Lower leg skin (tissue), 4 donors: ENCODE data around the gene NLN. TPM values are rescaled to one million over a fixed set of nuclear protein-coding genes. Genes with fewer than 3 reads are reported as not detected.
"Not testable (repeated sequence)": the region's sequence is repeated elsewhere in the genome, so short reads cannot be mapped to it uniquely, and the experiment has no call there.

ENCODE experiments used
- DNase-seq, 2 donors: peaks; one replicate each; pipeline ENCODE4 v3.0.0-alpha.2; 2019; ENCODE audit warnings: low spot score in 2 of 2
- H3K4me3 ChIP-seq: fragments of 200-600 bp; sonication (generic); 2 replicates; pipeline ENCODE4 v1.5.1; 2017; ENCODE audit warnings: mild to moderate bottlenecking, low read depth; ENCODE audit not compliant: poor library complexity, severe bottlenecking
- CTCF ChIP-seq, 3 donors: fragments of 450-650 bp; IDR thresholded peaks; one replicate each; pipeline ENCODE4 v1.5.1; 2016; ENCODE audit warnings: antibody characterized with exemption in 3 of 3, mild to moderate bottlenecking in 3 of 3, moderate library complexity in 2 of 3
- POLR2A ChIP-seq, 2 donors: fragments of 450-650 bp; IDR thresholded peaks; one replicate each; pipeline ENCODE4 v1.6.1; 2016 to 2017; ENCODE audit warnings: antibody characterized with exemption in 2 of 2, mild to moderate bottlenecking in 1 of 2, moderate library complexity in 1 of 2
- WGBS, 2 donors: methylation state at CpG; one replicate each; pipeline ENCODE4 v1.1.5; 2018; 5-methylcytosine and 5-hydroxymethylcytosine counted together
- intact Hi-C: fragments of 100-400 bp; cut with DNase I; formaldehyde crosslinking; loops from one replicate; pipeline ENCODE4 v1.15.0; 2023; ENCODE audit warnings: low total_unique reads
- total RNA-seq, 4 donors: library from RNA; depleted of rRNA; stranded (reverse); fragments of >200 nt; gene quantifications; one replicate each; pipeline ENCODE4 v1.1.0, GENCODE V29; 2016

Gene NLN
- total RNA-seq, 4 donors from 2014 or later = 14.0 to 18.8 (median 16.4) TPM

GRCh38 chr5:65832603-65833228, 110.7 kb downstream of the NLN start:
- WGBS, 2 donors = 40 to 48% methylated on average over 2 of the region's 2 CpGs

GRCh38 chr5:65833780-65834179, 111.8 kb downstream of the NLN start:
- WGBS, 2 donors = 78 to 87% methylated on average over 5 of the region's 5 CpGs
- no peak overlapping the region for H3K4me3 ChIP-seq

More at GRCh38 chr5:65832603-65833228, 110.7 kb downstream of the NLN start:
- DNase-seq = no peak
- no peak for TF ChIP-seq CTCF (IDR thresholded peaks at IDR 0.05)
- TF ChIP-seq POLR2A (IDR thresholded peaks at IDR 0.05) = no peak
- intact Hi-C loops = no loop called here
- H3K4me3 ChIP-seq = no peak overlapping the region

GRCh38 chr5:65834306-65834705, 112.3 kb downstream of the NLN start:
- intact Hi-C loops = no loop called here
- WGBS, 2 donors = 94 to 100% methylated on average over 1 of the region's 1 CpG
- DNase-seq = no peak
- no peak overlapping the region for H3K4me3 ChIP-seq
- TF ChIP-seq CTCF (IDR thresholded peaks at IDR 0.05) (no peak), POLR2A (IDR thresholded peaks at IDR 0.05) (no peak)

More at GRCh38 chr5:65833780-65834179, 111.8 kb downstream of the NLN start:
- intact Hi-C loops = no loop called here
- TF ChIP-seq CTCF (IDR thresholded peaks at IDR 0.05) (no peak), POLR2A (IDR thresholded peaks at IDR 0.05) (no peak)
- DNase-seq = no peak

GRCh38 chr5:65835191-65835590, 113.2 kb downstream of the NLN start:
- TF ChIP-seq CTCF (IDR thresholded peaks at IDR 0.05) (no peak), POLR2A (IDR thresholded peaks at IDR 0.05) (no peak)
- H3K4me3 ChIP-seq = no peak overlapping the region
- WGBS, 2 donors = 84 to 89% methylated on average over 2 of the region's 2 CpGs
- intact Hi-C loops = no loop called here
- no peak for DNase-seq

GRCh38 chr5:65837139-65837538, 115.1 kb downstream of the NLN start:
- no peak for DNase-seq
- TF ChIP-seq CTCF (IDR thresholded peaks at IDR 0.05) = no peak
- TF ChIP-seq POLR2A (IDR thresholded peaks at IDR 0.05) = no peak
- intact Hi-C loops = no loop called here
- H3K4me3 ChIP-seq = no peak overlapping the region

- H3K4me3 ChIP-seq, intact Hi-C loops, DNase-seq: not testable (repeated sequence)
Observed at GRCh38 chr5:65839170-65839569, 117.2 kb downstream of the NLN start.
